Stimulated activated CD4-positive, alpha-beta T cell treated with anti-CD3 and anti-CD28 coated beads, Interleukin-2, amount 100 ng/mL, for 48 hours (primary cell): ENCODE data around the gene SLC38A4.
"Not testable (repeated sequence)": the region's sequence is repeated elsewhere in the genome, so short reads cannot be mapped to it uniquely, and the experiment has no call there.

Source experiments
- DNase-seq, 2 donors: peaks; one replicate each; pipeline ENCODE4 v3.0.0-alpha.2; 2020

SLC38A4 gene

DNA sequence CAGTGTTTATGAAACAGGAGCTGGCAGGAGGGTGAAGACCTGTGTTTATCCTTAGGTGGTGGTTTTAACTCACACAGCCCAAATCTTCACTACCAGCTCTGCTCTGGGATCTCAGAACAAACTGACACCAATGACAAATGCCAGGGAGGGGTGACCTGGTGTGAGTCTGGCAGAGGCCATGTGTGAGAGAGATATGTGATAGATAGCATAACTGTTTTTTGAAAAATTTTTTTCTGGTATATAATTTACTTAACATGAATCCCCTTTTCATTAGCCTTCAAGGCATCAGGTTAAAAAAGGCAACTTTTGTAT lies 51.5 kb downstream of the SLC38A4 start:
- DNase-seq, result no peak

DNA sequence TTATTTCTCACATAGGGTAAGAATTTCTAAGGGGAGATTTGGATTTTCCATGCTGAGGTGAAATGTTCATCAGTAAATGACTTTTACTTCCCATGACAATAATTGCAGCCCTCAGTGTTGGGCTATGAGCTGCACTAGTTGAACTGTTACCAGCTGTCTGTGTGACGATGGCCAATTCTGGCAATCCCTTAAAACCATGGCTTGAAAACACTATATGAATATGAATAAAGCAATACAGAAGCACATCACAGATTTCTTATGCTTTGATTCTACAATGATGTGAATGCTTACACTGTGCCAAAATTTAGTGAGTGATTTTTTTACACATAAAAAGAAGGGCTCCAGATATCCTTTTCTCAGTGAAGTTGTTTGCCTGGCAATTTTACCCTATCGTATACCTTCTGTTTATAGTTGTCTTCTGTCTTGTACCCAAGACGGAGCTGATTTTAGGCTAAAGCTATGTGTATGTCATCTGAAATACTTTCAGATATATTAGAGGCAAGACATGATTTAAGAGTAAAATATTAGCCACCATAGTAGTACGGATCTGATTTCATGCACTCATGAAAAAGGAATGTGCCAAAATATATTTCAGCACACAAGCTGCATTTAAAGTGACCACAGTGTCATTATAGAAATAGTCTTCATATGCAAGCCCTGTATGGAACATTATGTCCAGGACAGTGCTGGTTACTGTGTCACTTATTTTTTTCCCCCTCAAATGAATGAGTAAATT lies 52.0 kb downstream of the SLC38A4 start:
- no peak for DNase-seq

DNA sequence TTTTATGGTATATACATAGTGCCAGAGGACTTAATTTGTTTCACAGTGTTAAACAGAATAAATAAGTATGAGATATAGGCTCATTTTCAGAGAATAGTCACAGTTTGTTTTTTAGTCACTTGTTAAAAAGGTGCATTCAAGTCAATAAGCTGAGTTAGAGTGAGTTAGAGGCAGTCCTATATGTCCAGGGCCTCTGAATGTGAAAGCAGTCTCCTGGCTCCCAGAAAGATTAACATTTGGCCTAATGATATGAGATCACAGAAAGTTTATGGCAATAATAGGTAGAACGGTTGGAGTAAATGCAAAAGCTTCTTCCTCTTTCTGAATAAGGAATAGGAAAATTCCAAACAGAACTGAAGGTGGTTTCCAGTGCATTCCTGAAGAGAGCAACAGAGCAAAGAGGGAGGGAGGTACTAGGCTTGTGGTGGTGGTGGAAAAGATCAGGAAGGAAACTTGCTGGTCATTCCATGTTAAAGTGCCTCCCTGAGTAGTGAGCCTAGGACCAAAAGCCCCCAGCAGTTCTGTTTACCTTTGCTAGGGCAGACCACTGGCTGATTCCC lies 54.4 kb downstream of the SLC38A4 start:
- DNase-seq, result no peak

DNA sequence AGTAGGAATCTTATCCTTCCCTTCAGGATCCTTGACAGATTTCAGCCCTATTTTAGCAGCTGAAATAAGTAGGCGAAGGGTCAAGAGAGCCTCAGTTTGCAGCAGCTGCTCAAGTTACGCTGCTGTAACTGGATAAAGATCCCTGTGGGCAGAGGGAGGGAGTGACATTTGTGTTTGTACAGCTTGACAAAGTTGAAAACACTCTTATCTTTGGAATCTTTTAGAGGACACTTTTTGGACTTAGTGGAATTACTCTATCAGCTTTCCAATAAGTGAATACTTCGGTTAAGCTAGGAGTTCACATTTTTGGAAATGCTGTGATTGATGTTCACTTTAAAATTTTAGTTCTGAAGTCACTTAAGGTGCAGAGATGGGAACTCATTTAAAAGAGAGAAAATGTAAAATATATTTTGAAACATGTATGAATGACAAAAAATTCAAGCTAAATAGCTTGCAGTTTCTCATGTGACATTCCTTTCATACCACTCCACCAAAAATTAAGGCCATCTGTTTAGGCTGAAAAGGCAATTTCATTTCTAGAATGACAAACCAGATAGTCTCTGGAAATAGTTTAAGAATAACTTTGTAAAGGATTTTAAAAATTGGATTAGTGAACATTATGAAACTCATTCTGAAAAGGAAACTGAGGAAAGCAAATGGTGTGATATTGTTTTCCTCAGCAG lies 55.2 kb downstream of the SLC38A4 start:
- DNase-seq, result no peak

DNA sequence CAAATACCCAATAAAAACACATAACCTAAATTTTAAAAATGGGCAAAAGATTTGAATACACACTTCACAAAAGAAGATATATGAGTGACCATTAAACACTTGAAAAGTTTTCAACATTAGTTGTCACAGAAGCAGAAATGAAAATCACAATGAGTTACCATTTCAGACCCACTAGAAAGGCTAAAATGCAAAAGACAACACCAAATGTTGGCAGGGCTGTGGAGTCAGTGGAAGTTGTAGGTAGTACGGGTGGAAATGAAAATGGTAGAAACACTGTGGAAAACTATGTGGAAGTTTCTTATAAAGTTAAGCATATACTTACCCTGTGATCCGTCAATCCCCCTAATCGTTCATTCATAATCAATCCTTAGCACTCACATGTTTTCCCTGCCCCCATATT lies 61.8 kb downstream of the SLC38A4 start:
- DNase-seq, result no peak

DNA sequence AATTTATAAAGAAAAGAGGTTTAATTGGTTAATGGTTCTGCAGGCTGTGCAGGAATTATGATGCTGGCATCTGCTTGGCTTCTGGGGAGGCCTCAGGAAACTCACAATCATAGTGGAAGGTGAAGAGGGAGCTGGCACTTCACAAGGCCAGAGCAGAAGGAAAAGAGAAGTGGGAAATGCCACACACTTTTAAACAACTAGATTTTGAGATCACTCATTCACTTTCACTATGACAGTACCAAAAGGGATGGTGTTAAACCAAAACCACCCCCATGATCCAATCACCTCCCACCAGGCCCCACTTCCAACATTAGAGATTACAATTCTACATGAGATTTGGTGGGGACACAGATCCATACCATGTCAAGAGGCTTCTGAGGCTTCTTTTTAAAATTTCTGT lies 62.6 kb downstream of the SLC38A4 start:
- DNase-seq, result no peak

DNA sequence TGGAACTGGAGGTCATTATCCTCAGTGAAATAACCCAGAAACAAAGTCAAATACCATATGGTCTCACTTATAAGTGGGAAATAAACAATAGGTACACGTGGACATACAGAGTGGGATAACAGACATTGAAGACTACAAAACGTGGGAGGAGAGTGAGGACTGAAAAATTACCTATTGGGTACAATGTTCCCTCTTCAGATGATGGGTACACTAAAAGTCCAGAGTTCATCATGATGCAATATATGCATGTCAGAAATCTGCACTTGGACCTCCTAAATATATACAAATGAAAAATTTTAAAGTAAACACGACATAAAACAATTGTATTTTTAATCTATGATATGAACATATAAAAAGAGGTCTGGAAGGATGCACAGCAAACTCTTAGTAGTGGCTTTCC lies 71.2 kb downstream of the SLC38A4 start:
- no peak for DNase-seq

DNA sequence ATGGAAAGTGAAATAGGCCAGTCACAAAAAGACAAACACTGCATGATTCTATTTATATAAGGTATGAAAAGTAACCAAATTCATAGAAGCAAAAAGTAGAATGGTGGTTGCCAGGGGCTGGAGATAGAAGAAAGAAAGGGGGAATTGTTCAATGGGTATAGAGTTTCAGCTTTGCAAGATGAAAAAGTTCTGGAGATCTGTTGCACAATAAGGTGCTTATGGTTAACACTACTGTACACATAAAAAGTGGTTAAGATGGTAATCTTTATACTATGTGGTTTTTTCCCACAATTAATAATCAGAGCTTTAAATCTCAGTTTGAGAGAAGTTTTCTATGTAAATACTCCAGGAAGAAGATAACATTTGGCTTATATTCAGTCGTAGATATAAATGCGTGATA lies 73.4 kb downstream of the SLC38A4 start:
- no peak for DNase-seq

DNA sequence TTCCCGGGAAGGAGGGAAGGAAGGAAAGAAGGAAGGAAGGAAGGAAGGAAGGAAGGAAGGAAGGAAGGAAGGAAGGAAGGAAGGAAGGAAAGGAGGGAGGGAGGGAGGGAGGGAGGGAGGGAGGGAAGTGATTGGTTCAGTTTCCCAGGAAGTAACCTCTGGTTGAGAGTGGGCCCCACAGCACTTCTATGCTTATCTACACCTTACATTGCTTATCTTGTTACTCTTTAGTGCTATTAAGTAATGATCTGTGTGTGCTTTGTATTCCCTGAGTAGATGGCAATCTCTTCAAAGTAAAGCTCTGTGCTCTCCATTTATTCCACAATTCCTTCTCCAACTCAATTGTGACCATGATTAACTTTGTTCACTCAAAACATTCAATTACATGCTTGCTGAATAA lies 74.6 kb downstream of the SLC38A4 start:
- DNase-seq, result no peak

DNA sequence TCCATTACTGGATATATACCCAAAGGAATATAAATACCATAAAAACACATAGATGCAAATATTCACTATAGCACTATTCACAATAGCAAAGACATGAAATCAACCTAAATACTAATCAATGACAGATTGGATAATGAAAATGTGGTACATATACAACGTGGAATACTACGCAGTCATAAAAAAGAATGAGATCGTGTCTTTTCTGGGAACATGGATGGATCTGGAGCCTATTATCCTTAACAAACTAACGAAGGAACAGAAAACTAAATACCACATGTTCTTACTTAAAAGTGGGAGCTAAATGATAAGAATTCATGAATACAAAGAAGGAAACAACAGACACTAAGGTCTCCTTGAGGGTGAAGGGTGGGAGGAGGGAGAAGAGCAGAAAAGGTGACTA lies 76.5 kb downstream of the SLC38A4 start:
- DNase-seq, result no peak

DNA sequence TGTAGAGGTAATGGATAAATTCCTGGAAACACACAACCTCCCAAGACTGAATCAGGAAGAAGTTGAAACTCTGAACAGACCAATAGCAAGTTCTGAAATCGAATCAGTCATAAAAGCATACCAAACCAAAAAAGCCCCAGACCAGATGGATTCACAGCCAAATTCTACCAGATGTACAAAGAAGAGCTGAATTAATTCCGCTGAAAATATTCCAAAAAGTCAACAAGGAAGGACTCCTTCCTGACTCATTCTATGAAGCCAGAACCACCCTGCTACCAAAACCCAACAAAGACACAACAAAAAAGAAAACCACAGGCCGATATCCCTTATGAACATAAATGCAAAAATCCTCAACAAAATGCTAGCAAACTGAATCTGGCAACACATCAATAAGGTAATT lies 81.5 kb downstream of the SLC38A4 start:
- no peak for DNase-seq

DNA sequence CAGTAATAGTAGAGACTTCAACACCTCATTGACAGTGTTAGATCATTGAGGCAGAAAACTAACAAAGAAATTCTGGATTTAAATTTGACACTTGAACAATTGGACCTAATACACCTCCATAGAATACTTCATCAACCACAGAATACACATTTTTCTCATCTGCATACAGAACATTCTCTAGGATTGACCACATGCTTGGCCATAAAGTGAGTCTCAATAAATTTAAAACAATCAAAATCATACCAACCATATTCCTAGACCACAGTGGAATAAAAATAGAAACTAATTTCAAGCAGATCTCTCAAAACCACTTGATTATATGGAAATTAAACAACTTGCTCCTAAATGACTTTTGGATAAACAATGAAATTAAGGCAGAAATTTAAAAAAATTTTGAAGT lies 82.3 kb downstream of the SLC38A4 start:
- no peak for DNase-seq

DNA sequence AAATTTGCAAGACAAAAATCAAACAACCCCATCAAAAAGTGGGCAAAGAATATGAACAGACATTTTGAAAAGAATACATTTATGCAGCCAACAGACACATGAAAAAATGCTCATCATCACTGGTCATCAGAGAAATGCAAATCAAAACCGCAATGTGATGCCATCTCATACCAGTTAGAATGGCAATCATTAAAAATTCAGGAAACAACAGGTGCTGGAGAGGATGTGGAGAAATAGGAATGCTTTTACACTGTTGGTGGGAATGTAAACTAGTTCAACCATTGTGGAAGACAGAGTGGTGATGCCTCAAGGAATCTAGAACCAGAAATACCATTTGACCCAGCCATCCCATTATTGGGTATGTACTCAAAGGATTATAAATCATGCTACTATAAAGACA lies 83.5 kb downstream of the SLC38A4 start:
- DNase-seq, result not testable (repeated sequence)

DNA sequence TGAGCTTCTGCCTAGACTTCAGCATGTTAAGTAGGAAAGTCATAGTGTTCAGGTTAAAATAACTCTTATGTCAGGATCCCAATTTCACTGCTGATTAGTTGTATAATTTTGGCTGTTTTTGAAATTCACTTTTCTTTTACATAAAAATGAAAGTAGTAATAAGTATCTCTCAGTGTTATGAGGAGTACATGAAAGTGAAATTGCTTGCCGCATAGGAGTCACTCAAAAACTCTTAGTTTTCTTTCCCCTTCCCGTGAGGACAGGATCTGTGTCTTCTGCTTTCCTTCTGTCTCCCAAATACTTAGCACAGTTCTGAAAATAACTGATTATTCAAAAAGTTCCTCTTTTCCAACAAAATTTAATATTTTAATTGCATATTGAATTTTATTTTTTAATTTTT lies 100.5 kb downstream of the SLC38A4 start:
- no peak for DNase-seq

DNA sequence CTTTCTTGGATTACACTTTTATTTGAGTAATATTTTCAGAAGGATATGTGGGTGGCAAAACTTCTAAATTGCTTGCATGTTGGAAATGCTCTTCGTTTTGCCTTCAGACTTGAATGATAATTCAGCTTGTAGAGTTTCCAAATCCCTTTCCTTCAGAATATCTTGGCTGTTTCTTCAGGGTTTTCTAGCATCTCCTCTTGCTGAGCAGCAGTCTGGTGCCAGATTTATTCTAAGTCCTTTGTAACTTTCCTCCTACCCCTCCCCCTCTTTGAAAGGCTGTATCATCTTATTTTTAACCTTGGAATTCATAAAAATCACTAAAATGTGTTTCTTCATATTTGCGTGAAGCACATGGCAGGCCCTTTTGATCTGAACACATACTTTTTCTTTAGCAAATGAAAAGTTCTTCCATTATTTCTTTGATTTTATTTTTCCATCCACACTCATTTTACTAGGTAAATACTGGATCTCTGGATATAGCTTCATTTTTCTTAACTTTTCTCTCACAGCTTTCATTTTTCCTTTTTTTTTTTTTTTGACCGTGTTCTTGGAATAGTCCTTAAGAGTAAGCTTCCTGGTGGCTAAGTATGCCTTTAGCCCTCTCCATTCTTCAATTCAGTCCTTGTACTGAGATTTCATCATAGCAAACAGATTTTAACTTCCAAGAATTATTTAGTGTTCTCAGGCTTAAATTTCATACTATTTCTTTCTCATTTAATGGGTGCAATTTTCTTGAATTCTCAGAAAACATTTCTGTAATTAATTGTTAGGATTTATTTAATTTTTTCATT lies 102.0 kb downstream of the SLC38A4 start:
- DNase-seq, result no peak

DNA sequence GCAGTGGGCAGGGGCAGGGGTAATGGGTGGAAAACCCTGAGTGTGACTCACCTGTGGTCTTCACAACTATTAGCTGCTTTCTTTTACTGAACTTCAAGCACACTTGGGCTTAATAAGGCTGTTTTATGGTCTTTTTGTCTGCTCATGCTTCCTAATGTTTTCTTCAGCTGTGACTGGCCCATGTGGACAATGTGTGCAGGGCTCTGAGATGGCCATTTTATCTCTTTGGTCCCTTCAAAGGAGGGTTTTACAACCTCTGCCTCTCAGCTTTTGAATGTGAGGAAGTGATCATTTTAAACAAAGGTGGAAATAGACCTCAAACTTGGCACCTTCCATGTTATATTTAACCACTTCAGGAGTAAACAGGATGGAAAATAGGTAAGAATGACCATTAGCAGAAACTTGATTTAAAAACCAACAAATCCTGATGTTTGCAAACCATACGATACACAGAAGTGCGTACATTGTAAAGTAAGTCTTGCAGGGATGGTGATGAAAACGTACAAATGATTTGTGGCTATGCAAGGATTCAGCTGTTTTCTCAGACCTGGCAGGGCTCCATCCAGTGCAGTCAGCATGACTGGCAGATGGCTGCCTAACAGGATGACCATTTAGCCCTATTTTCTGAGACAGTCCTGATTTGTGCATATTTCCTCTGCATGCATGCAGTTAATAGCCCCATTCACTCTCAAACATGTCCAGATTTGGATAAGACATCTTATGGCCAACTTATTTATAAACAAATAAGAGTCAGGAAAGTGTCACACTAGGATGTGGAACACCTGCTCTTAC lies 103.2 kb downstream of the SLC38A4 start:
- DNase-seq, result no peak

DNA sequence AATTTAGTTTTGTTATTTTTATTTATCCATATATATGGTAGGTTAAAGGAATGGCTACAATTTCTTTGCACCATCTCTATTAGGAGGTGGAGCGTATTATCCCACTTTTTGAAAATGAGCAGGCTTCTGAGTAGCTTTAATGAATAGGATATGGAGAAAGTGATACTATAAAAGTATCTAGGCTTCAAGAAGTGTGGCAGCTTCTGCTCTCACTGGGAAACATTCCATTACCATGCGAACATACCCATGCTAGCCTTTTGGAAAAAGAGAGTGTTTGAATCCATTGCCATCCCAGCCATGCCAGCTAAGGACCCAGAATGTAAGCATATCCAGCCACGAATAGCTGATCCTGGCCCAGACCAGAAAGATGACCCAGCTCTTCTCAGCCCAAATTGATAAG lies 107.3 kb downstream of the SLC38A4 start:
- DNase-seq, result no peak

DNA sequence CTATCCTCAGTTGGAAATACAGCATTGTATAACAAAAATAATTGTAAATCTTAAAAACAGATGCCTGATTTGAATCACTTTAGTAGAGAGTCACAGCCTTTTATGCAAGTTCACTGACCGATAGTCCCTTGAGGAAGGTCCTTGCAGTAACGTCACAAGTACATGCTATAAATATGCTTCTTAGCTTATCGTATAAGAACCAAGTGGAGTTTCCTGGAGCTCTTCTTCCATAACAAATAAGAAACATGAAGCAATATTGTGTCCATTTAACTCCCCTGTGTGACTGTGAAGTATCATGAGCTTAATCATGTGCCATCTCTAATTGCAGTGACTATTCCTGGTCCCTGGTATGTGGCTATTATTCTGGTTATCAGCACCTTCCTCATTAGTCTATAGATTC lies 107.9 kb downstream of the SLC38A4 start:
- no peak for DNase-seq

DNA sequence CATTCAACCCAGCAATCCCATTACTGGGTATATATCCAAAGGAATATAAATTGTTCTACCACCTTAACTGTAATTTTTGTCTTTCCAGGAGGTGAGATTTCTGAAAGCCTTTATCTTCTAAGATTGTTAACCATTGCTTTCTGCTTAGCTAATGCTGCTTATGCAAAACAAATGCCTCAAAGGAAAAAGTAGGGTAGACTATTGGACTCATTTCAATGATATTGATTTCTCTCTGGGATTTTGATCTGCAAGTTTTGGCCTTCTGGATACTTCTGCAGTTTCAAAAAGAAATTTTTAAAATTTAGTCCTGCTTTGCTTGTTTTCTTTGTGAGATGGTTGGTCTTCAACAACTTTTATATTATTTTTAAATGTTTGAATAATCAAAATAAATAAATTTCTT lies 108.6 kb downstream of the SLC38A4 start:
- DNase-seq, result no peak
